Measurements from ENCODE around the gene SMPD3.

DNA sequence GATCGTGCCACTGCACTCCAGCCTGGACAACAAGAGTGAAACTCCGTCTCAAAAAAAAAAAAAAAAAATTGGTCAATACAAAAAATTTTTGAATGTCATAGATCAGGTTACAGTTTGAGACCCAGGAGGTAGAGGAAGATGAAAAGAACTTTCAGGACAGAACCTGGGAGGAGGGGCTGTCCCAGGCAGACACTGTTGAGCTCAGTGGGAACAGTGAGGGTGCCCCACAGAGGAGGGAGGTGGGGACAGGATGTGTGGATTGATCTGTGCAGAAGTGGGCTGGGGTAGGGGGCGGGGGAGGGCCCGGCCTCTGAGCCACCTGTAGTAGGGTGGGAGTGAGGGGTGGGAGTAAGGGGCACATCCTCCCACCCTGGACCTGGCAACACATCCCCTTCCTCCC, 79.1 kb downstream of the SMPD3 start:
- TF ChIP-seq, protein P1, sequence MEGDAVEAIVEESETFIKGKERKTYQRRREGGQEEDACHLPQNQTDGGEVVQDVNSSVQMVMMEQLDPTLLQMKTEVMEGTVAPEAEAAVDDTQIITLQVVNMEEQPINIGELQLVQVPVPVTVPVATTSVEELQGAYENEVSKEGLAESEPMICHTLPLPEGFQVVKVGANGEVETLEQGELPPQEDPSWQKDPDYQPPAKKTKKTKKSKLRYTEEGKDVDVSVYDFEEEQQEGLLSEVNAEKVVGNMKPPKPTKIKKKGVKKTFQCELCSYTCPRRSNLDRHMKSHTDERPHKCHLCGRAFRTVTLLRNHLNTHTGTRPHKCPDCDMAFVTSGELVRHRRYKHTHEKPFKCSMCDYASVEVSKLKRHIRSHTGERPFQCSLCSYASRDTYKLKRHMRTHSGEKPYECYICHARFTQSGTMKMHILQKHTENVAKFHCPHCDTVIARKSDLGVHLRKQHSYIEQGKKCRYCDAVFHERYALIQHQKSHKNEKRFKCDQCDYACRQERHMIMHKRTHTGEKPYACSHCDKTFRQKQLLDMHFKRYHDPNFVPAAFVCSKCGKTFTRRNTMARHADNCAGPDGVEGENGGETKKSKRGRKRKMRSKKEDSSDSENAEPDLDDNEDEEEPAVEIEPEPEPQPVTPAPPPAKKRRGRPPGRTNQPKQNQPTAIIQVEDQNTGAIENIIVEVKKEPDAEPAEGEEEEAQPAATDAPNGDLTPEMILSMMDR (IDR thresholded peaks at IDR 0.05 in 8 of 11, conservative IDR thresholded peaks at IDR 0.05 in 3 of 11): no peak
- TF ChIP-seq POLR2A (IDR thresholded peaks at IDR 0.05): no peak

Data from spleen (tissue), 7 donors.